Adipocyte (in vitro differentiated cells): ENCODE data around the gene TTF2.

Source experiments
- DNase-seq: peaks from one replicate; pipeline ENCODE4 v3.0.0-alpha.2; 2015; ENCODE audit warnings: low read depth
- H3K27me3 ChIP-seq: replicated peaks from 2 replicates; pipeline ENCODE4 v1.7.0; 2013; ENCODE audit warnings: mild to moderate bottlenecking, low read length, moderate library complexity; ENCODE audit not compliant: control insufficient read depth, insufficient read depth
- H3K36me3 ChIP-seq: 2 replicates; pipeline ENCODE4 v1.7.0; 2013; ENCODE audit warnings: low read length, mild to moderate bottlenecking, moderate library complexity; ENCODE audit not compliant: control insufficient read depth, insufficient read depth, severe bottlenecking
- H3K4me1 ChIP-seq: 2 replicates; pipeline ENCODE4 v1.7.0; 2013; ENCODE audit warnings: mild to moderate bottlenecking, low read length, moderate library complexity; ENCODE audit not compliant: control insufficient read depth, insufficient read depth
- H3K4me3 ChIP-seq: 2 replicates; pipeline ENCODE4 v1.7.0; 2013; ENCODE audit warnings: mild to moderate bottlenecking, low read length, moderate library complexity
- H3K9ac ChIP-seq: 2 replicates; pipeline ENCODE4 v1.7.0; 2013; ENCODE audit warnings: mild to moderate bottlenecking, low read length, moderate library complexity
- H3K9me3 ChIP-seq: 2 replicates; pipeline ENCODE4 v1.7.0; 2013; ENCODE audit warnings: mild to moderate bottlenecking, low read length, moderate library complexity; ENCODE audit not compliant: control insufficient read depth

Gene TTF2

DNA sequence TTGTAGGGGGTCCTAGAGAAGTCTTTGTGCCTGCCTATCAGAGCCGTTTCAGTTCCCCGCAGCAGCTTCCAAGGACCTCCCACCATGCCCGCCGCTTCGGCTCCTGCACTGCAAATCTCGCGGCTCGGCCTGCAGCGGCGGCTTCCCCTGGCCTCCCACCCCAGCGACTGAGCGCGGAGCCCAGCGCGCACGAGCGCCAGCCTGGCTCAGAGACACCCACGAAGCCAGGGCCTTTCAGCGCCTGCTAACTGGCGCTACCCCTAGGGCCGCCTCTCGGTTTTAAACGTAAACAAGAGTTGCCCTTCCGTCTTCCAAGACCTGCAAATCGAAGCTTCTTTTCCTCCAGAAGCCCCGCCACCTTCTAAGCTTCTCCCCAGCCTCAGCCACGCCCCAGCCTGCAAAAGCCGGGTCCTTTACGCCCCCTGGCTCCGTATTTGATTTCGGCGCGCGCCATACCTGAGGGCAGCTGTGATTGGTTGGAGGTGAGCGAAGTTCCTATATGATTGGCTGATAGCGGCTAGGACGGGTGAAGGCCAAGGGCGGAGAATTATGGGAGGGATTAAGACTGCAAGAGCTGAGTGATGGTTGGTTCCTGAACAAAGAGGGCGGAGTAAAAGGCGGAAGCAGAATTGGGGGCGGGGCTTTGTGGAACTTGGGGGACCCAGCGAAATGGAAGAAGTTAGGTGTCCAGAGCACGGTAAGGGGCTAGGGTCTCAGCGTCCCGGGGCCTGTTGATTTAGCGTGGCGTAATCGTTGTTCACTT lies at the start of gene TTF2:
Gene TTF2 (plus strand): TSS at position 649 of the 763 bp plus-strand sequence. CDS start 21 bp downstream, at position 670.
- H3K9me3 ChIP-seq, result no peaks in the 10 kb centered on the region
- no peaks in the 10 kb centered on the region for H3K36me3 ChIP-seq
- H3K4me3 ChIP-seq, result peak within 1 kb of the TSS; percentile 96
- peak; percentile 99 for DNase-seq
- H3K27me3 ChIP-seq, result no peaks in the 10 kb centered on the region
- H3K9ac ChIP-seq, result peak within 1 kb of the TSS; percentile 85
- H3K4me1 ChIP-seq, result peaks cover 12% of the 10 kb centered on the region

DNA sequence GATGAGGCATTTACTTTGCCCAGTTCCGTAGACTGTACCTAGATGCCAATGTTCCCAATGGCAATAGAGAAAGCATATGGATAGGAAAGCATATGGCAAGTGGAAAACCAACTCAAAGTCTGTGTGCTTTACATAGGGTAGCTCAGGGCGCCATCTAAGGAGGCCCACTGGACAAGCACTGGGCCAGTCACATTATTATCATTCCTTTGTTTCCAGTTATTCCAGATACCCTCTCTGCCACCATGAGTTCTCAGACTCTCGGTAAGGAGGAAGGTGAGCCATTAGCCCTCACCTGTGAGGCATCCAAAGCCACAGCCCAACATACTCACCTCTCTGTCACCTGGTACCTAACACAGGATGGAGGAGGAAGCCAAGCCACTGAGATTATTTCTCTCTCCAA lies 48.8 kb upstream of the TTF2 start:
- H3K4me3 ChIP-seq, result no peak overlapping the region
- no peaks in the 10 kb centered on the region for H3K36me3 ChIP-seq
- H3K9ac ChIP-seq, result no peak overlapping the region
- no peak for DNase-seq
- H3K4me1 ChIP-seq, result peaks cover 20% of the 10 kb centered on the region
- no peaks in the 10 kb centered on the region for H3K27me3 ChIP-seq
- H3K9me3 ChIP-seq, result no peaks in the 10 kb centered on the region

DNA sequence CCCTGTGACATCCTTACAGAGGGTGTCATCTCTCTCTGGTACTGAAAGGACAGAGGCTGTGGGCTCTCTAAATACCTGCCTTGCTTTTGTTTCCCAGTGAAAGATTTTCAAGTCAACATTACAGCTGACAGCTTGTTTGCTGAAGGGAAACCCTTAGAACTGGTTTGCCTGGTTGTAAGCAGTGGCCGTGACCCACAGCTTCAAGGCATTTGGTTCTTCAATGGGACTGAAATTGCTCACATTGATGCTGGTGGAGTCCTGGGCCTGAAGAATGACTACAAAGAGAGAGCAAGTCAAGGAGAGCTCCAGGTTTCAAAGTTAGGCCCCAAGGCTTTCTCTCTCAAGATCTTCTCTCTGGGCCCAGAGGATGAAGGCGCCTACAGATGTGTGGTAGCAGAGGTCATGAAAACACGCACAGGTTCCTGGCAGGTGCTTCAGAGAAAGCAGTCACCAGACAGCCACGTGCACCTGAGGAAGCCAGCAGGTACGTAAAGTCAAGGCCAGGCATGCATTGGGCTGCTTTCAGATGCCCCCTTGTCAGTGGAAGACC lies 46.7 kb upstream of the TTF2 start:
- Histone ChIP-seq H3K36me3 (no peaks in the 10 kb centered on the region), H3K4me3 (no peak overlapping the region), H3K4me1 (peaks cover 17% of the 10 kb centered on the region), H3K27me3 (no peaks in the 10 kb centered on the region), H3K9me3 (no peaks in the 10 kb centered on the region), H3K9ac (no peak overlapping the region)
- DNase-seq, result no peak

DNA sequence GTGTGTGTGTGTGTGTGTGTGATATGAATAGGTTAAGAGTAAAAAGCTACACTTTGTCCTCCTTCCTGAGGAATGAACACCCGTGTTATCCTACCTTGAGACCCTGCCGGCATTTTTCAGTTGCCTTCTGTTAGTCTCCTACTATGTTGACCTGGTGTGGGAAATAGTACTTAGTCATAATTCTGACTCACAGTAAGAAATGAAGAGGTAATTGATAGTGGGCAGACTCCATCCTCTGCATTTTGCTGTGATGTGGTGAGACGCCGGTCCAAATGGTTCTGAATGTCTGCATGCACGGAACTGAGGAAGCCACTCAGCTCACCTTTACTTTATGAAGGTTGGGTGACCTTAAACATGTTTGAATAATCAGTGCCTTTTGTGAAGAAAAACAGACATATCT lies 45.9 kb upstream of the TTF2 start:
- Histone ChIP-seq H3K4me3 (no peak overlapping the region), H3K9ac (no peak overlapping the region), H3K4me1 (peaks cover 9% of the 10 kb centered on the region), H3K9me3 (no peaks in the 10 kb centered on the region), H3K36me3 (no peaks in the 10 kb centered on the region), H3K27me3 (no peaks in the 10 kb centered on the region)
- no peak for DNase-seq

DNA sequence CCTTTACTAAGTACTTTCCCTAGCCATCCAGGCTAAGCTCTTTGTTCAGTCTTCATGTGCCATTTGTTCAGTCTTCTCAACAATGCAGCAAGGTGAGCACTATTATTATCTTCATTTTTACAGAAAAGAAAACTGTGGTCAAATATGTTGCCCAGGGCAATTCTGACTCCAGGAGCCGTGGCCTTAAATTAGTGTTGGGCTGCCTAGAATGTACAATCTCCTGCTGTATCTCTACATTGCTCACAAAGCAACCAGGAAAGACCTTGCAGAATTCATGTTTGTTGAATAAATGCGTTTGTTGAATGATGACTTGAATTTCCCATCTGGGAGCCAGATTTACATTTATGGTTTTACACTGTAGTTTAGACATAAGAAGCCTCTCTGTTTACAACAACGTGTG lies 44.4 kb upstream of the TTF2 start:
- Histone ChIP-seq H3K4me1 (peaks cover 8% of the 10 kb centered on the region), H3K4me3 (no peak overlapping the region), H3K9ac (no peak overlapping the region), H3K9me3 (no peaks in the 10 kb centered on the region), H3K27me3 (no peaks in the 10 kb centered on the region), H3K36me3 (no peaks in the 10 kb centered on the region)
- DNase-seq, result no peak

DNA sequence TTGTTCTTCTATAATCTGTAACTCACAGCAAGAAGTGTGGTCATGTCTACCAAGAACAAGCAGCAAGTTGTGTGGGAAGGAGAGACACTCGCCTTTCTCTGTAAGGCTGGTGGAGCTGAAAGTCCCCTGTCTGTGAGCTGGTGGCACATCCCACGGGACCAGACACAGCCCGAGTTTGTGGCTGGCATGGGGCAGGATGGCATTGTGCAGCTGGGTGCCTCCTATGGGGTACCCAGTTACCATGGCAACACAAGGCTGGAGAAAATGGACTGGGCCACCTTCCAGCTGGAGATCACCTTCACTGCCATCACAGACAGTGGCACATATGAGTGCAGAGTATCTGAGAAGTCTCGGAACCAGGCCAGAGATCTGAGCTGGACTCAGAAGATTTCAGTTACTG lies 43.1 kb upstream of the TTF2 start:
- no peaks in the 10 kb centered on the region for H3K27me3 ChIP-seq
- H3K36me3 ChIP-seq, result no peaks in the 10 kb centered on the region
- peaks cover 8% of the 10 kb centered on the region for H3K4me1 ChIP-seq
- no peak overlapping the region for H3K4me3 ChIP-seq
- no peak overlapping the region for H3K9ac ChIP-seq
- H3K9me3 ChIP-seq, result no peaks in the 10 kb centered on the region
- no peak for DNase-seq

DNA sequence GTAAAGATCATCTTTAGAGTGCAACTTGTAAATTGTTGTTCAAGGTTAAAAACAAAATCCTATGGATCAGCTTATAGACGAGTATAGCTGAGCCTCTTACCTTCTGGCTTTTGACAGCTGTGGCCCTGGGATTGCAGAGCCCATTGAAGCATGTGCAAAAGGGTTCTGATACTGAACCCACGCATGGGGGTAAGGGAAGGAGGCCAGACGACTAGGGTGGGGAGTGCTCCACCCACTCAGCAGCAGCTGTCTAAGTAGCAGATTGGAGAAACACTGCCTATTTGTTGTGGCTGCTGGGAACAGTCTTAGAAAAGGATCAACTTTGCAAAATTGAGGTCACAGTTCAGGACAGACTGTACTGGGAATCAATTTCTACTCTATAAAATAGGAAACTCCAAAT lies 42.5 kb upstream of the TTF2 start:
- Histone ChIP-seq H3K27me3 (no peaks in the 10 kb centered on the region), H3K9ac (no peak overlapping the region), H3K4me1 (peaks cover 8% of the 10 kb centered on the region), H3K4me3 (no peak overlapping the region), H3K36me3 (no peaks in the 10 kb centered on the region), H3K9me3 (no peaks in the 10 kb centered on the region)
- DNase-seq, result no peak

DNA sequence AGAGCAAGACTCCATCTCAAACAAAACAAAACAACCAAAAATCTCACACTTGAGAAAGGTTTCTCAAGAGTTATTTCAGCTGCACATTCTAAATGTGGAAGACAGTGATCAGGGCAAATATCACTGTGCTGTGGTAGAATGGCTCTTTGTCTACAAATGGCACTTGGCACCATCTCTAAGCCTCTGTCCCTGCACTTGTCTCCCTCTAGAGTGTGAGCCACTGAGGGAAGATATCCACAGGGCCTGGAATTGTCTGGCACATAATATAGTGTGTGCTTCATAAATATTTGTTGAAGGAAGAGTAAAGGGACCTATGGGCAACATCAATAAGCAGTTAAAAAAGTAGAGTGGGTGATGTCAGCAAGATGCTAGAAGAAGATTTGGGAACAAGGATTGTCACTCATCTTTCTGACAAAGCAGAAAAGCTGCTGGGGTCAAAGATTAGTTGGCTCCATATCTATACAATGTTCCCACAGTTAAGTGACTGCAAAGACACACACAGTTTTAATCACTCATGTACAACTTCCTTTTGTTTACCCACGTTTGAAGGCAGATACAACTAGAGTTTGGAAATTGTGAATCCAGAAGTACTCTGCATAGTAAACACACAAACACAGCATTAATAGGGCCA lies 39.5 kb upstream of the TTF2 start:
- H3K4me3 ChIP-seq, result no peak overlapping the region
- no peaks in the 10 kb centered on the region for H3K27me3 ChIP-seq
- H3K36me3 ChIP-seq, result no peaks in the 10 kb centered on the region
- DNase-seq, result no peak
- H3K9ac ChIP-seq, result no peak overlapping the region
- H3K4me1 ChIP-seq, result peaks cover 8% of the 10 kb centered on the region
- no peaks in the 10 kb centered on the region for H3K9me3 ChIP-seq

DNA sequence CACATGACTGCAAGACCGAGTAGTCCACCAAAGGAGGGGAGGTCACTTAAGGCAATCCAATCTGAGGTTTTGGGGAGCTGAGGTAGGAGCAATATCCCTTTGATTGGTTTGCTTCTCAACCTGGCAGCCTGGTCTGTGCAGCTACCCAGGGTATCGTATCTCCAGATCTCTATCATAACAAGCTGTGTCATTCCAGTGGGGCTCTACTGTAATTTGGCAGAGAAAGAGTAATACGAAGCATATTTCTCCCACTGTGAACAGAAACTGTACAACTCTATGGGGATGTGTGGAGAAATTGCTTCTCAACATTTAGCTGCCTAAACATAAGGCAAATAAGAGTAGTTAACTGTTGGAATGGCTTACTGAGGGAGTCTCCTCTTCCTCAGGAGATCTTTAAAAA lies 38.0 kb upstream of the TTF2 start:
- H3K36me3 ChIP-seq, result no peaks in the 10 kb centered on the region
- H3K4me3 ChIP-seq, result no peak overlapping the region
- peak; percentile 25 for DNase-seq
- H3K27me3 ChIP-seq, result no peaks in the 10 kb centered on the region
- H3K9ac ChIP-seq, result no peak overlapping the region
- peaks cover 20% of the 10 kb centered on the region for H3K4me1 ChIP-seq
- H3K9me3 ChIP-seq, result no peaks in the 10 kb centered on the region

DNA sequence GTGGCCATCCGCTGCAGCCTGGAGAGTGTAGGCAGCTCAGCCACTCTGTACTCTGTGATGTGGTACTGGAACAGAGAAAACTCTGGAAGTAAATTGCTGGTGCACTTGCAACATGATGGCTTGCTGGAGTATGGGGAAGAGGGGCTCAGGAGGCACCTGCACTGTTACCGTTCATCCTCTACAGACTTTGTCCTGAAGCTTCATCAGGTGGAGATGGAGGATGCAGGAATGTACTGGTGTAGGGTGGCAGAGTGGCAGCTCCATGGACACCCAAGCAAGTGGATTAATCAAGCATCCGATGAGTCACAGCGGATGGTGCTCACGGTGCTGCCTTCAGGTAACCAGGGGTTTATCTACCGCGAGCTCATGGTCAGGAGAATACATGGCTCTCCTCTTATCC lies 34.6 kb upstream of the TTF2 start:
- no peak for DNase-seq
- Histone ChIP-seq H3K4me1 (peaks cover 14% of the 10 kb centered on the region), H3K9me3 (no peaks in the 10 kb centered on the region), H3K4me3 (no peak overlapping the region), H3K27me3 (no peaks in the 10 kb centered on the region), H3K36me3 (no peaks in the 10 kb centered on the region), H3K9ac (no peak overlapping the region)

DNA sequence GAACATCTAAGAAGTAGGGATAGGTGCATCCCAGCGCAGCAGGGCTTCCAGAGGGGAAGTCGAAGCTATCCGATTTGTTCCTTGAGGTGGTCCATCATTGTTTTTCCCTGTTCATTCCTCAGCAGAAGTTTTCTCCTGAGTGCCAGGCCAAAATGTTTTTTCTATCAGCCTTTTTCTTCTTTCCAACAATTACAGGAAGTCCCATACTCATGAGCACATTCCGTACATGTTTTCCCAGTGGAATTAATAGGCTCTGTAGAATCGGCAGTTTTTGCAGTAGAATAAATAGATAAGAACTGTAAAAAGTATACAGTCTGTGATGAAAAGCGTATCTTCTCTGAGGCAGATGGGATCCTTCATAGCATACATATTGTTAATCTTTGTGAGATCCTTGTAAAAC lies 33.8 kb upstream of the TTF2 start:
- H3K9me3 ChIP-seq, result no peaks in the 10 kb centered on the region
- H3K9ac ChIP-seq, result peak overlapping the region; percentile 10
- no peaks in the 10 kb centered on the region for H3K27me3 ChIP-seq
- no peak for DNase-seq
- H3K36me3 ChIP-seq, result no peaks in the 10 kb centered on the region
- peaks cover 14% of the 10 kb centered on the region for H3K4me1 ChIP-seq
- peak overlapping the region; percentile 29 for H3K4me3 ChIP-seq
